GM21390 (cell line): ENCODE results near the gene BCKDHA.
A peak's percentile ranks its signal among the peaks of the same experiment; 100 is the strongest.
"Not testable (repeated sequence)": the region's sequence is repeated elsewhere in the genome, so short reads cannot be mapped to it uniquely, and the experiment has no call there.

Experiments
- ATAC-seq: cut with Tn5 transposase; IDR thresholded peaks from one replicate; pipeline ENCODE4 v1.9.1; 2021; ENCODE audit not compliant: unreplicated experiment

Gene BCKDHA

GRCh38 chr19:41424335-41425173 is 26.9 kb downstream of the BCKDHA start:
- no peak for ATAC-seq

DNA sequence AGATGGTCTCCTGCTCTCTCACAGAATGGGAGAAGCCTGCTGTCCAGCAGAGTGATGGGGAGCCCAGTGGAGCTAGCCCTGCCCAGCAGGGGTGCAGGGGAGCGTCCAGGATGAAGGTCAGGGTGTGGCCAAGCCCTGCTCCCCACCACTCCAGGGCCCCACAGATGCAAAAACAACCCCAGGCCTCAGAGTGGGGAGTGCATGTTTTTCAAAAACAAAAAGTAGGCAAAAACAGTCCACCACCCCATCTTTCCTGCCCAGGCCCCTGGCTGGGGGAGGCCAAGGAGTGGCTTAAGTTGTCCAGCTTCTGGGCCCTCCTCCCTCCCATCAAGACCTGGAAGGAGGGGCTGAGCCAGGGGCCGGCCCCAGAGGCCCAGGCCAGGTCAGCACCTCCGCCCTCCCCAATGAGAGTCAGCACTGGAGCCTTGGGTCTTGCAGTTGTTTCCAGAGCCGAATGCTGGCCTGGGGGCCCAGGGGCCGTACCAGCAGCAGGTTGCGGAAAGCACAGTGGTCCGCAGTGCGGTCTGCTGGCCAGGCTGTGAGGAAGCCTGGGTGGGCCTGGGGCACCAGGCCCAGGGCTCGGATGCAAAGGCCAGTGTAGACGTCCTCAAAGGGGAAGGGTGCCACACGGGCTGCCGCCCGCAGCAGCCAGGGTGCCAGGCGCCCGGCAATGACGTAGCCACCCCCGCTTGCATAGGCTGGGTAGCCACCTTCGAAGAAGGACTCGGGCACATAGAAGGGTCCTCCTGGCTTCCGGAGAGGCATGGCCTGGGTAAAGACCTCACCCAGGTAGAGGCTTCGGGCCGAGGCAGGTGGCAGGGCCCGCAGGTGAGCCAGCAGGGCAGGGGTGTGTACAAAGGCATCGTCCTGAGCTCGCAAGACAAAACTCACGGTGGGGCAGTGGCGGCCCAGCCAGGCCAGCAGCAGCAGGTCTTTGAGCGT is 27.8 kb downstream of the BCKDHA start:
- no peak for ATAC-seq

DNA sequence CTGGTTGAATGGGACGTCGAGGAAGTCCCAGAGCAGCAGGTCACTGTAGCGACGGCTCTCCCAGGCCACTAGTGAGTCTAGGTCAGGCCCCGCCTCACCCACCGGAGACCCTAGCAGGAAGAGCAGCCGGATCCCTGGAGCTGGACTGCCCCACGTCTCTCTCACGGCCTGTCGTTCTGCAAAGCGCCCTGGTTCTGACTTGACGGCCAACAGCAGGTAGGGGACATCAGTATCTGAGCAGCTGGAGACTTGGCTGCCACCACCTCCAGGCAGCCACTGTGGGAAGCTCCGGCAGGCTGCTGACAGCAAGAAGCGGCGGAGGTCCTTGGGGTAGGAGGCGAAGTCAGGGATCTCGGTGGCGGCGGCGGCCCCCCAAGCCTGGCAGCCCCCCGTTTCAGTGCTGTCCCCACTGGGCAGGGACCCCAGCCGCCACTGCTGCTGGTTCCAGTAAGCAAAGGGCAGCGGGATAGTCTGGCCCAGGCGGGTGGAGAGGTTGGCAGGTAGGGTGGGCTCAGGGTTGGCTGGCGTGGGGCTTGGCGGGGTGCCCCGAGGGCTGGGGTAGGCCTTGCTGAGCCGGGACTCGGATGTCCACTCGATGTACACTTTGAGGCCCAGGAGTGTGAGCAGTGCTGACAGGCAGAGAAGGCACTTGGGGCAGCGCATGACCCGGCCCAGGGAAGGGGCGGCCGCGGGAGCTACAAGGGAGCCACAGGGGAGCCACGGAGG is 28.7 kb downstream of the BCKDHA start:
- no peak for ATAC-seq

DNA sequence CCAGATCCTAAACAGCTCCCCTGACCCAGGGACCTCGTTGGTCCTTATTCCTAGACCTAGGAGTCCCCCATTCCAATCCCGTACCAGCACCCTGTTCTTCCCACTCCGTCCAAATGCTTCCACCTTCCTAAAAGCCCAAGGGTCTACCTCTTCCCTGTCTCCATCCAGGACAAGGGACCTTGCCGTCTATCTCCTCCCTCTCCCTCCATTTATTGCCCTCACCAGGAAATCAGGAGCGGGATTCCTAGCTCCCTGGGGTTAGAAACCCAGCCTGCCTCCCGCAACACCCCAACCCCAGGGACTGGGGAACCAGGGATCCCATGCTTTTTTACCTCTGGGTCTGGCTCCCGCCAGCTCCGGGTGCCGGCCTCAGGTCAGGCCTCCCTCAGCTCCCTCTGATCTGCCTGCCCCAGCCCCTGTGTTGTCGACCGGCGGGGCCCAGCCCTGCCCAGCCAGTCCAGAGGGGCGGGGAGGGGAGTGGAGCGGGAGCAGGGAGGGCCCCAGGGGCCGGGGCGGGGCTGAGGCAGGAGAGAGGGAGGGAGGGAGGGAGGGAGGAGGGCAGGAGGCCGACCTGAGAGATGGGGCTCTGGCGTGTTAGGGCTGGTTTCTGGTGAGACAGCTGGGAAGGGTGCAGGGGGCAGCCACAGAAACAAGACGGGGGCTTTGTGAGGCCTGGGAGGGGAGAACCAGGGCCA is 29.5 kb downstream of the BCKDHA start, which contains the start of gene B3GNT8:
Gene B3GNT8 (minus strand): TSS at position 423 of the 695 bp plus-strand sequence. CDS start 596 bp downstream, outside the sequence.
- ATAC-seq: no peak

DNA sequence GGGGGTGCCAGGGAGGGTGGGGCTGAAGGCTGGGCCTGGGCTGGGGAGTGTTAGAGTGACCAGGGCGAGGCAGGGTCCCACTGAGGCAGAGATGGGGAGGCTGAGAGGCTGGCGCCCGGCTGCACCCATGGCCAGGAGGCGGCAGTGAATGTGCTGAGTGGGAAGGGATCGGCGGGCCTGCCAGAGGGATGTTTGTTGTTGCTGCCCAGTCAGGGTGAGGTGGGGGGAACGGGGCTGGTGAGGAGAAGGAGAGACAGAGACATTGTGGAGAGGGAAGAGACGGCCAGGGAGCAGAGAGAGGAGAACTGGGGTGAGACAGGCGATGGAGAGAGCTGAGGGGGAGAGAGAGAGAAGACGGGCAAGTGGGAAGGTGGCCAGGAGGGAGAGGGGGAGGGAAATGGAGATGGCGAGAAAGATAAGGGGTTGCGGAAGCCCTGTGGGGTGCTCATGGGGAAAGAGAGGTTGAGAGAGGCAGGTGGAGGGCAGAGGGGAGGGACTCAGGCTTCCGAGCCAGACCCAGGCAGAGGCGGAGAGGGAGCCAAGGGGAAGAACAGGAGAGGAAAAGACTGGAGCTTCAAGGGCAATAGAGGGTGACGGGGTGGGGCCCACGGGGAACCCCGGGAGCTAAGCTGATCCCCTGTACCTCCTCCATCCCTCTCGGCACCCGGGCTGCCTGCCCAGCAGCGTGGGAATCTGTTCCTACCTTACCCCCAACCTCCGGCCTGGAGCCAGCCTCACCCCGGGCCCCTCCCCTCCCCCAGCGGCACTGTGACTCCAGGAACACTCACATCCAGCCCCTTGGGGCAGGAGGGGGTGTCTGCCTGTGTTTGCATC is 30.2 kb downstream of the BCKDHA start:
- no peak for ATAC-seq

- no peak for ATAC-seq
These were observed 30.9 kb downstream of the BCKDHA start for GRCh38 chr19:41428481-41428859.

DNA sequence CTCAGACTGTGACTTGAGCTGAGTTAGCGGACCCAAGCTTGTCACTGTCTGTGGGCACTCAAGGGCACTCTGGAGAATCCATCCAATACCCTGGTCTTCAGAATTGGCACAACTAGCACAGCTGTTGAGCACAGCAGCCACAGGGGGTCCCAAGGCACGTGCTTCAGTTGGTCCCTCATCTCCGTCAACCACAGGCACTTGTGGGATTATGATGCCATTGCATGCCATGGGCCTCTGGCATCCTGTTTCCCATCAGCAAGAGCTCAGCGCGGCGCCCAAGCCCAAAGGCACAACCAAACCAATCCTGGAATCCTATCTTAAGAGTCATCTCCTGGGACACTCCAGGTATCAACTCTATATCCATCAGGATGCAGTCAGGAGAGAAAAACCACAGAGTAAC is 33.3 kb downstream of the BCKDHA start:
- ATAC-seq: no peak

DNA sequence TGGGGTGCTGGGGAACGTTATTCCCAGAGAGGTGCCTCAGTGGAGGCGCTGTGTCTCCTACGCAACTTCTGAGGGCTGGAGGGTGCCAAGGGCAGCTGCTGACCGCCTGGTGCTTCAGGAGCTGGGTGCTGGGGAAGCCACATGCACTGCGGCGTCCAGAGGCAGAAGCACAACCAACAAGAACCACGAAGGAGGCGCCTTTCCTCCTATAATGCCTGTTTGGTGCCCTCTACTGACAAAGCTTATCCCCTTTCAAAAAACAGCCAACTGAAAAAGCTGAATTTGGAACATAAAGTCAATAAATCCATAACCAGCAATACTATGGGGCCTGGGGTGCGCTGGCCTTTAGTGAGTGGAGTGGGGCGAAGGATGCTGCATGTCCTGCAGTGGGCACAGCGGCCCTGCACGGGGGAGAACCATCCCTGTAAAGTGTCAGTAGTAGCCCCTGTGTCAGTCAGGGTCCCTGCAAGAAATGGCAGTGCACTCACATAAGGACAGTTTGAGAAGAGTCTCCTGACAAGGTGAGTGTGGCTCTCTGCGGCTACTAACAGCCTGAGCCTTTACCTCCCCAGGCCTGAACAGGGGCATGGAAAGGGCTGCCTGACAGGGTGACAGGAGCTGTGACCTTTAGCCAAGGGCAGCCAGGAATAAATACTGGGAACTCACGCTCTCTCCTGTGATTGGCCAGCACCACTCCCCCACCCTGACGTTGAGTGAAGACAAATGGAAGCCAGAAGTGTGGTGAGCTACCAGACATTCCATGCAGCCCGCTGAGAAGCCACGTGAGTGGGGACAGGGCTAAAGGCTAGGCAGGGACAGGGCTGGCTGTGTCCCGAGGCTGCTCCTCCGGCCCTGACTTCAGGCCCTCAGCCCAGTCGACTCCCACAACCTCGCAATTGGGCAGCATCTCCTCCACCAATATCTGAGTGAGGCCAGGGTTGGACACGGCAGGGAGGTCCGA is 34.1 kb downstream of the BCKDHA start:
- ATAC-seq: no peak

DNA sequence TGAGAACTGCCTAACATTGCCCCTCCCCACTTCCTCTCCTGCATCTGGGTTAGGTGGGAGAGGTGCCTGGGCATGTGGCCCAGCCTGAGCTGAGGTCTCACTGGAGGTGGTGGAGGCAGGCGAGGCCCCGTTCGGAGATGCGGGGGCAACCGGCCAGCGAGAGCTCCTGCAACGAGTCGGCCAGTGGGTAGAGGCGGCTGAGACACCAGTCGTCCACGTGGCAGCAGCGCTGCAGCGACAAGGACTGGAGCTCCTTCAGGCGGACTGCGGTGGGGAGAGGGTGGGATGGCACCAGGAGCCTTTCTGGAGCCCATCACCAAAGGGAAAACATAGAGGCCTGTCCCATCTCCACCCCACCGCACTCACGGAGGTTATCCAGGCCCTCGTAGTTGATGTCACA is 35.6 kb downstream of the BCKDHA start:
- no peak for ATAC-seq

DNA sequence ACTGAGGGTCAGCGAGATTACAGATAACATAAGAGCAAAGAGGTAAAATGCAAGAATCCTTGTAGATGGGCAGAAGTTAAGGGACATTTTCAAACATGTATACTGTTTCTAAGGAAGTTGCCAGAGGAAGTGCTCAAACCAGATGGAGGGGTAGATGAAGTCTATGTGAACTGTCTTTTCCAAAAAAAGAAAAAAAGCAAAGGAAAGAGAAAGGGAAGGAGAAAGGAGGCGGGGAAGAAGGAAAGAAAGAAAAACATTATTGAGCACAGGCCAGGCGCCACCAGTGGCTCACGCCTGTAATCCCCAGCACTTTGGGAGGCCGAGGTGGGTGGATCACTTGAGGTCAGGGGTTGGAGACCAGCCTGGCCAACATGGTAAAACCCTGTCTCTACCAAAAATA is 36.8 kb downstream of the BCKDHA start:
- ATAC-seq: no peak

DNA sequence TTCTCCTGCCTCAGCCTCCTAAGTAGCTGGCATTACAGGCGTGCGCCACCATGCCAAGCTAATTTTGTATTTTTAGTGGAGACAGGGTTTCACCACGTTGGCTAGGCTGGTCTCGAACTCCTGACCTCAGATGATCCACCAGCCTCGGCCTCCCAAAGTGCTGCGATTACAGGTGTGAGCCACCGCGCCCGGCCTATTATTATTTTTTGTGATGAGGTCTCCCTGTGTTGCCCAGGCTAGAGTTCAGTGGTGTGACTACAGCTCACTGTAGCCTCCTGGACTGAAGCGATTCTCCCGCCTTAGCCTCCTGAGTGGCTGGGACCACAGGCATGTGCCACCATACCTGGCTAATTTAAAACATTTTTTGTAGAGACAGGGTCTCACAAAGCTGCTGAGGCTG is 37.8 kb downstream of the BCKDHA start:
- ATAC-seq: not testable (repeated sequence)

DNA sequence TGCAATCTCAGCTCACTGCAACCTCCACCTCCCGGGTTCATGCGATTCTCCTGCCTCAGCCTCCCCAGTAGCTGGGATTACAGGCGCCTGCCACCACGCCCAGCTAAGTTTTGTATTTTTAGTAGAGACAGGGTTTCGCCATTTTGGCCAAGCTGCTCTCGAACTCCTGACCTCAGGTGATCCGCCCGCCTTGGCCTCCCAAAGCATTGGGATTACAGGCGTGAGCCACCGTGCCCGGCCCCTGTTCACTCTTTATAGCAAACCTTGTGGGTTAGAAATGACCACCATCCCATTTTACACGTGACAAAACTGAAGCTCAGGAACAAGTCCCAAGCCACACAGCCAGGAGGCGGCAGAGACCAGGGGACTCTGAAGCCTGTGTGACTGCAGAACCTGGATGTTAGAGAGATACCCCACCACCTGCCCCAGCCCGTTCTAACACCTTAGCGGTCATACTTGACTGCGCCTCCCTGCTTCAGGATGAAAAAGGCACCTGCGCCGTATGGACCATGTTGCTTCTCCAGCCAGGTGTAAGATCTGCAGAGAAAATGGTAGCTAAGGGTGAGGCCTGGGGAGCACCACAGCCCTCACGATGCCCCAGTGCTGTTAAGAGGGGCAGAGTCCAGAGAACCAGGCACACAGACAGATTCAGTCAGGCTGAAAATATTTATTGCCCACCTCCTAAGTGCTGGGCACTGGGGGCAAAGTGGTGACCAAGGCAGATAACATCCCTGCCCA is 38.5 kb downstream of the BCKDHA start:
- no peak for ATAC-seq

DNA sequence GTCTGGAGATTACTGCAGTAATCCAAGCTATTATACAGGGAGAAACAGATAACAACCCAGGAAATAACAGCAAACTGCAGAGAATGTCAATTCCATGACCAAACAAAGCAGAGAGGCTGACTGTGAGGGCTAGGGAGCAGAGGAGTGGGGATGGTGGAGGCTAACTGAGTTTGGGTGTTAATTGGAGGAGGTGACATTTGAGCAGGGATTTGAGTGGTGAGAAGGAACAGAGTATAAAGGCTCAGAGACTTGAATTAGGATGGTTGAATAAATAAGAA is 39.0 kb downstream of the BCKDHA start:
- no peak for ATAC-seq

DNA sequence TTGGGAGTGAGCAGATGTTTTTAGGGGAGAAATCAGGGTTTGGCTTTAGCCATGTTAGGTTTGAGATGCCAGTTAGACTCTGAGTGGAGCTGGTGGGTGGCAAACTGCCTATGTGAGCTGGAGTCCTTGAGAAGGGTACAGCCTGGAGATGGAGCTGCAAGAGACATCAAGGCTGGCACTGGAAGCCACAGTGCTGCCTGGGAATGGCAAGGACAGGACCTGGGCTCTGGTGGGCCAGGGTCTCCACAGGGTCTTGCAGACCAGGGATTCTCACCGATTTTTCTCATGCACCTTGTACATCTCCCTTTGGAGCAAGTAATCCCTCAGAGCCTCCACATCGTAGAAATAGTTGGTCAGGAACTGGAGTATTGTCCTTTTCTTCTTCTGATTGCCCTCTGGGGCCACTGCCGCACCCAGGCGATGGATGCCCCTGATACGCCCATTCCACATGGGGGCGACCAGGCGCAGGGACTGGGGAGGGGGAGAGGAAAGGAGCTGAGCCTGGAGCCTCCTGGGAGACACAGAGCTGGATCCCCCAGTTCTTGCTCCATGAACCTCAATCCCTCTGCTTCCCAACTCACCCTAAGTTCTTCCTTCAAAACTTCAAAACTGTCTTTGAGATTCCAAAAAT is 40.4 kb downstream of the BCKDHA start:
- ATAC-seq: no peak

GRCh38 chr19:41439441-41440222 is 42.0 kb downstream of the BCKDHA start, which contains the start of gene DMAC2:
Gene DMAC2 (minus strand): TSS chr19:41439912. CDS start chr19:41439899, 13 bp downstream.
- peak; percentile 92 for ATAC-seq

DNA sequence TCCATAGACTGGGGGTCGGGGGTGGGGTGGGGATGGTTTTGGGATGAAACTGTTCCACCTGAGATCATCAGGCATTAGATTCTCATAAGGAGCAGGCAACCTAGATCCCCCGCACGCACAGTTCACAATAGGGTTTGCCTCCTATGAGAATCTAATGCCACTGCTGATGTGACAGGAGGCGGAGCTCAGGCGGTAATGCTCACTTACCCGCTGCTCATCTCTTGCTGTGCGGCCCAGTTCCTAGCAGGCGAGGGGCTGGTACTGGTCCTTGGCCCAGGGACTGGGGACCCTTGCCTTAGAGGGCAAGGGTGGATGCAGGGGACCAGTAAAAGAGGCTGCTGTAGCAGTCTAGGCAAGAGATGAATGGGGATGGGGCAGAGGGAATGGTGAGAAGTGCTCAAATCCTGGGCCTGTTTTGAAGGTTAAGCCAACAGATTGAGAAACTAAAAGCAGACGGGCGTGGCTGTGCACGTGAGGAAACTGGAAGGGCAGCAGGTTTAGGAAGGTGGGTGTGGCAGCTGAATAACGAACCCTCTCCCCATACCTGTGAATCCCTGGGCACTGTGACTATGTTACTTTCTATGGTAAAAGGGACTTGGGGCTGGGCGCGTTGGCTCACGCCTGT is 43.8 kb downstream of the BCKDHA start:
- no peak for ATAC-seq
